Measurements from ENCODE around the gene FAM3A. TPM values are rescaled to one million over a fixed set of nuclear protein-coding genes. Genes with fewer than 3 reads are reported as not detected.

Gene FAM3A
- total RNA-seq, 1 experiment from 2014 or later, result 60.3 TPM

DNA sequence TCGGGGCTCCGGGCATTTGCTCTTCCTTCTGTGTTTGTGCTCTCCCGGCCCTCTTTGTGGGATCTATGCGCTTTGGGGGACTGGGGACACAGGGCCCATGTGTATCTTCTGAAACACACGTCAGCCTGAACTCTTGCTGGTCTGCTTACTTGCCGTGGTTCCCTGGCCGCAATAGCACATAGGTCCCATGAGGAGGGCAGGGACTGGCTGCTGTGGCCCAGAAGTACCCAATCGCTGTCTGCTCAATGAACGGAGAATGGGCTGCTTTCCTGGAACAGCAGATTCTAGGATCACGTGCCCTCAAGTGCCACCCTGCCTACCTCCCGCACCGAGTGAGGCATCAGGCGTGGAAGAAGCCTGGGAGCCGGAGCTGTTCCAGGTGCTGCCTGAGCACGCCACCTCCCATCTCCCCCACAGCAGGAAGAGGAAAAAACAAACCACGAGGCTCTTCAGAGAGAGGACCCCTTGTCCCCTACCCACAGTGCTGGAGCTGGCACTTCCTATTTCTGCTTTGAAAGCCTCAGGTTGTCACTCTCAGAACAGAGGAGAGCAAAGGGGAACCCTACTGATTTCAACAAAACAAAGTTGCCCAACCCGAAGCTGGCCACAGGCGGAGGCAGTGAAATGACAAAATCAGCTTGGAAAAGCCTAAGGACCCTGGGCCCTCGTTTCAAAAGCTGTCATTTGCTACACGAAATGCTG, 26.8 kb upstream of the FAM3A start:
- Histone ChIP-seq H4K20me1 (ENCODE audit: insufficient read depth) (0 out of 2 replicates have a peak, but pooled peaks cover under 1% of the 10 kb centered on the region), H3K79me2 (ENCODE audit: low read depth) (peaks cover 73% of the 10 kb centered on the region), H3K4me1 (replicated peaks; ENCODE audit: insufficient read depth) (peaks cover 54% of the 10 kb centered on the region), H2AFZ (no peak overlapping the region), H3K9me2 (ENCODE audit: insufficient read depth) (no peaks in the 10 kb centered on the region), H3K4me2 (peak overlapping the region; percentile 99), H3K27me3 (ENCODE audit: insufficient read depth, low read depth) (no peaks in the 10 kb centered on the region), H3K27ac (peak overlapping the region; percentile 100), H3K4me3 (peak overlapping the region; percentile 99), H3F3A (ENCODE audit: insufficient read depth, low read depth) (peaks cover 85% of the 10 kb centered on the region), H3K36me3 (ENCODE audit: low read depth) (peaks cover 45% of the 10 kb centered on the region), H3K9me3 (ENCODE audit: insufficient read depth, low read depth) (no peaks in the 10 kb centered on the region)
- peak; percentile 64 to 70 for DNase-seq
- CTCF ChIA-PET, result interaction anchor here (0.5 to 1.1 kb wide), 3 partner anchors 68 to 605 kb away, joined by 3 to 14 read pairs (median 3); no protein-coding TSS in a partner anchor
- no peak for TF ChIP-seq EZH2 (IDR thresholded peaks at IDR 0.05; ENCODE audit: low read depth)
- TF ChIP-seq, protein P1, sequence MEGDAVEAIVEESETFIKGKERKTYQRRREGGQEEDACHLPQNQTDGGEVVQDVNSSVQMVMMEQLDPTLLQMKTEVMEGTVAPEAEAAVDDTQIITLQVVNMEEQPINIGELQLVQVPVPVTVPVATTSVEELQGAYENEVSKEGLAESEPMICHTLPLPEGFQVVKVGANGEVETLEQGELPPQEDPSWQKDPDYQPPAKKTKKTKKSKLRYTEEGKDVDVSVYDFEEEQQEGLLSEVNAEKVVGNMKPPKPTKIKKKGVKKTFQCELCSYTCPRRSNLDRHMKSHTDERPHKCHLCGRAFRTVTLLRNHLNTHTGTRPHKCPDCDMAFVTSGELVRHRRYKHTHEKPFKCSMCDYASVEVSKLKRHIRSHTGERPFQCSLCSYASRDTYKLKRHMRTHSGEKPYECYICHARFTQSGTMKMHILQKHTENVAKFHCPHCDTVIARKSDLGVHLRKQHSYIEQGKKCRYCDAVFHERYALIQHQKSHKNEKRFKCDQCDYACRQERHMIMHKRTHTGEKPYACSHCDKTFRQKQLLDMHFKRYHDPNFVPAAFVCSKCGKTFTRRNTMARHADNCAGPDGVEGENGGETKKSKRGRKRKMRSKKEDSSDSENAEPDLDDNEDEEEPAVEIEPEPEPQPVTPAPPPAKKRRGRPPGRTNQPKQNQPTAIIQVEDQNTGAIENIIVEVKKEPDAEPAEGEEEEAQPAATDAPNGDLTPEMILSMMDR (conservative IDR thresholded peaks at IDR 0.05), result no peak
- POLR2A ChIA-PET (ENCODE audit: unreplicated experiment), result interaction anchor here (0.6 to 2.0 kb wide), 9 partner anchors 16 to 839 kb away, joined by 3 to 14 read pairs (median 3); partner anchors contain the start of gene SLC10A3
- intact Hi-C loops (cut with micrococcal nuclease; ENCODE audit: unreplicated experiment), result no loop called here
- BruUV-seq (replicated peaks), result TSS peak; percentile 42

DNA sequence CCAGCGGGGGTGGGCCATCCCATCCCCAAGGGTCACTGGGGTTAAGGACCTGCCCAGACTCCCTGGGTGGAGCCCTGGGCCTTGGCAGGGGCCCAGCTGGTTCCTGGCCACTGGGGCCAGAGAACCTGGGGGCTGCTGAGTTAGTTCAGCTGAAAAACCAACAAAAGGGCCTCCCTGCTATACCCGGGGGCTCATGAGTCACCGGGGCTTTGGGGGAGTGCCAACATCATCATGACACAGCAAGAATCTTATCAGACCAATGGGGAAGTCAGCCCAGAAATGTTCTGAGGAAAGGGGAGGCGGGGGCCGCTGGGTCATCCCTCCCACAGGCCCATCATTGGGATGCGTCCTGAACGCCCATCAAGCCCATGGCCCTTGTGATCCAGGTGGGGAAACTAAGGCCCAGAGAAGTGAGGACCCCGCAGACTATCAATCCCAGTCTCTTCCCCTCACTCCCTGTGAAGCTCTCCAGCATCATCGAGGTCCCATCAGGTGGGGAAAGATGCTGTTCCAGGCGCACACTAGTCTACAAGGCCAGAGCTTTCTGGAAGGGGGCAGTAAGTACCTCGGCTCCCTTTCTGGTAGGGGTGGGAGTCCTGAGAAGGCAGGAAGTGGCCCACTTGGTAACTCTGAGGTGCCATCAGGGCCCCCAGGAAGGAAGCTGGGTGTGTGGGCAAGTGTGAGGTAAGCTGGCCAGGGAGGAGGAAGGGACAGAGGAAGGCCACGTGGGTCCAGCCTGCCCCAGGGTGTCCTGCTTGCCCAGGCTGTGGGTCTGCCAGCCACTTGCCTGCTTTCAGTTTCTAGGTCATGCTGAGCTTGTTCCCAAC, 26.1 kb upstream of the FAM3A start:
- BruUV-seq (replicated peaks), result no TSS peak
- ChIA-PET POLR2A (ENCODE audit: unreplicated experiment) (interaction anchor here (0.5 to 2.0 kb wide), 14 partner anchors 10 to 838 kb away, joined by 3 to 18 read pairs (median 4); partner anchors contain the start of gene SLC10A3), CTCF (interaction anchor here (1.0 to 1.1 kb wide), 2 partner anchors 169 kb away, joined by 3 read pairs; no protein-coding TSS in a partner anchor)

More for the DNA sequence above, 26.1 kb upstream of the FAM3A start:
- TF ChIP-seq, protein P1 (conservative IDR thresholded peaks at IDR 0.05), result no peak
- no peak for TF ChIP-seq EZH2 (IDR thresholded peaks at IDR 0.05; ENCODE audit: low read depth)
- H3K27ac ChIP-seq, result peak overlapping the region; percentile 100
- peaks cover 45% of the 10 kb centered on the region for H3K36me3 ChIP-seq (ENCODE audit: low read depth)
- H3K9me3 ChIP-seq (ENCODE audit: insufficient read depth, low read depth), result no peaks in the 10 kb centered on the region
- H3K27me3 ChIP-seq (ENCODE audit: insufficient read depth, low read depth), result no peaks in the 10 kb centered on the region
- peaks cover 78% of the 10 kb centered on the region for H3K79me2 ChIP-seq (ENCODE audit: low read depth)
- no peaks in the 10 kb centered on the region for H3K9me2 ChIP-seq (ENCODE audit: insufficient read depth)
- DNase-seq, result peak; percentile 93 to 97
- peak overlapping the region; percentile 99 for H3K4me3 ChIP-seq
- H3K4me2 ChIP-seq, result peak overlapping the region; percentile 99
- no peak overlapping the region for H2AFZ ChIP-seq
- peaks cover 58% of the 10 kb centered on the region for H3K4me1 ChIP-seq (replicated peaks; ENCODE audit: insufficient read depth)
- peaks cover 88% of the 10 kb centered on the region for H3F3A ChIP-seq (ENCODE audit: insufficient read depth, low read depth)
- H4K20me1 ChIP-seq (ENCODE audit: insufficient read depth), result peaks cover 5% of the 10 kb centered on the region
- intact Hi-C loops (cut with micrococcal nuclease; ENCODE audit: unreplicated experiment), result loop anchor here (1.0 kb wide), 1 partner anchor 52 kb away; the partner anchor contains the start of gene SLC10A3

Measured in PC-9 (cell line).